PFSK-1 (cell line): ENCODE results near the gene PRKN.

Experiments
- POLR2AphosphoS5 ChIP-seq: IDR thresholded peaks from 2 replicates; pipeline ENCODE4 v1.6.1; 2012; ENCODE audit warnings: low read depth, mild to moderate bottlenecking, control low read depth, low read length, moderate library complexity
- SIN3A ChIP-seq: IDR thresholded peaks from 2 replicates; pipeline ENCODE4 v1.6.1; 2012; ENCODE audit warnings: mild to moderate bottlenecking, low read length, moderate library complexity, borderline replicate concordance; ENCODE audit not compliant: insufficient read depth
- TAF1 ChIP-seq: IDR thresholded peaks from 2 replicates; pipeline ENCODE4 v1.6.1; 2012; ENCODE audit warnings: low read length, control low read depth, borderline replicate concordance; ENCODE audit not compliant: insufficient read depth
- TF ChIP-seq, protein P1 (sequence below), 2 experiments: IDR thresholded peaks; 2 replicates each; pipeline versions ENCODE4 v1.6.1 to v1.8.0; 2011 to 2012; ENCODE audit warnings: low read depth in 2 of 2, low read length in 2 of 2, control low read depth in 1 of 2, inconsistent platforms in 1 of 2, mild to moderate bottlenecking in 1 of 2, moderate library complexity in 1 of 2; ENCODE audit not compliant: insufficient read depth in 1 of 2

- TF ChIP-seq, protein P1, sequence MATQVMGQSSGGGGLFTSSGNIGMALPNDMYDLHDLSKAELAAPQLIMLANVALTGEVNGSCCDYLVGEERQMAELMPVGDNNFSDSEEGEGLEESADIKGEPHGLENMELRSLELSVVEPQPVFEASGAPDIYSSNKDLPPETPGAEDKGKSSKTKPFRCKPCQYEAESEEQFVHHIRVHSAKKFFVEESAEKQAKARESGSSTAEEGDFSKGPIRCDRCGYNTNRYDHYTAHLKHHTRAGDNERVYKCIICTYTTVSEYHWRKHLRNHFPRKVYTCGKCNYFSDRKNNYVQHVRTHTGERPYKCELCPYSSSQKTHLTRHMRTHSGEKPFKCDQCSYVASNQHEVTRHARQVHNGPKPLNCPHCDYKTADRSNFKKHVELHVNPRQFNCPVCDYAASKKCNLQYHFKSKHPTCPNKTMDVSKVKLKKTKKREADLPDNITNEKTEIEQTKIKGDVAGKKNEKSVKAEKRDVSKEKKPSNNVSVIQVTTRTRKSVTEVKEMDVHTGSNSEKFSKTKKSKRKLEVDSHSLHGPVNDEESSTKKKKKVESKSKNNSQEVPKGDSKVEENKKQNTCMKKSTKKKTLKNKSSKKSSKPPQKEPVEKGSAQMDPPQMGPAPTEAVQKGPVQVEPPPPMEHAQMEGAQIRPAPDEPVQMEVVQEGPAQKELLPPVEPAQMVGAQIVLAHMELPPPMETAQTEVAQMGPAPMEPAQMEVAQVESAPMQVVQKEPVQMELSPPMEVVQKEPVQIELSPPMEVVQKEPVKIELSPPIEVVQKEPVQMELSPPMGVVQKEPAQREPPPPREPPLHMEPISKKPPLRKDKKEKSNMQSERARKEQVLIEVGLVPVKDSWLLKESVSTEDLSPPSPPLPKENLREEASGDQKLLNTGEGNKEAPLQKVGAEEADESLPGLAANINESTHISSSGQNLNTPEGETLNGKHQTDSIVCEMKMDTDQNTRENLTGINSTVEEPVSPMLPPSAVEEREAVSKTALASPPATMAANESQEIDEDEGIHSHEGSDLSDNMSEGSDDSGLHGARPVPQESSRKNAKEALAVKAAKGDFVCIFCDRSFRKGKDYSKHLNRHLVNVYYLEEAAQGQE (IDR thresholded peaks at IDR 0.05; ENCODE audit: insufficient read depth in 1 of 2, low read depth in 2 of 2, low read length in 2 of 2), result no peak
- TF ChIP-seq POLR2AphosphoS5 (no peak), SIN3A (no peak), TAF1 (no peak)
These were observed 1287.3 kb downstream of the PRKN start for GRCh38 chr6:161440299-161440698.
